ENCODE data around the gene WNK2.

WNK2 gene

DNA sequence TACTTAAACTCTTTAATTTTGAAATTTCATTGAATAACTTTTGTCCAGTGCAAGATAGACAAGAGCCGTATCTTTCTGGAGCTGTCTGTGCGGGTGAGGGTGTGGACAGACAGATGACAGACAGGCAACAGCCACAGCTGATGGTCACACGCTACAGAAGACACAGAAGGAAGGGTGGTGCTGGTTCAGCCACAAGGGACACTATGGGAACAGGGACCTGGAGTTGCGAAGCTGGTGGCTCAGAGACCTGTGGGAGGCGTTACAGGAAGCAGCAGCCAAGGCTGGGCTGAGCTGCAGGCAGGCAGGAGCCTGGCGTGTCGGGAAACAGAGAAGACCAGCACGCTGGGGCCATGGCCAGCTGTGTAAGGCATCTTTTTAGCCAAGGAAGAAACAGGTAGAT, 104.4 kb downstream of the WNK2 start:
- no peak for DNase-seq
- no peaks in the 10 kb centered on the region for H3K4me1 ChIP-seq
- TF ChIP-seq, protein P1, sequence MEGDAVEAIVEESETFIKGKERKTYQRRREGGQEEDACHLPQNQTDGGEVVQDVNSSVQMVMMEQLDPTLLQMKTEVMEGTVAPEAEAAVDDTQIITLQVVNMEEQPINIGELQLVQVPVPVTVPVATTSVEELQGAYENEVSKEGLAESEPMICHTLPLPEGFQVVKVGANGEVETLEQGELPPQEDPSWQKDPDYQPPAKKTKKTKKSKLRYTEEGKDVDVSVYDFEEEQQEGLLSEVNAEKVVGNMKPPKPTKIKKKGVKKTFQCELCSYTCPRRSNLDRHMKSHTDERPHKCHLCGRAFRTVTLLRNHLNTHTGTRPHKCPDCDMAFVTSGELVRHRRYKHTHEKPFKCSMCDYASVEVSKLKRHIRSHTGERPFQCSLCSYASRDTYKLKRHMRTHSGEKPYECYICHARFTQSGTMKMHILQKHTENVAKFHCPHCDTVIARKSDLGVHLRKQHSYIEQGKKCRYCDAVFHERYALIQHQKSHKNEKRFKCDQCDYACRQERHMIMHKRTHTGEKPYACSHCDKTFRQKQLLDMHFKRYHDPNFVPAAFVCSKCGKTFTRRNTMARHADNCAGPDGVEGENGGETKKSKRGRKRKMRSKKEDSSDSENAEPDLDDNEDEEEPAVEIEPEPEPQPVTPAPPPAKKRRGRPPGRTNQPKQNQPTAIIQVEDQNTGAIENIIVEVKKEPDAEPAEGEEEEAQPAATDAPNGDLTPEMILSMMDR (IDR thresholded peaks at IDR 0.05; ENCODE audit: low read depth, low read length) = no peak
- H3K9me3 ChIP-seq = no peaks in the 10 kb centered on the region
- H3K27me3 ChIP-seq = no peaks in the 10 kb centered on the region
- H3K4me3 ChIP-seq (ENCODE audit: low read depth, low read length) = no peak overlapping the region
- no peaks in the 10 kb centered on the region for H3K36me3 ChIP-seq

DNA sequence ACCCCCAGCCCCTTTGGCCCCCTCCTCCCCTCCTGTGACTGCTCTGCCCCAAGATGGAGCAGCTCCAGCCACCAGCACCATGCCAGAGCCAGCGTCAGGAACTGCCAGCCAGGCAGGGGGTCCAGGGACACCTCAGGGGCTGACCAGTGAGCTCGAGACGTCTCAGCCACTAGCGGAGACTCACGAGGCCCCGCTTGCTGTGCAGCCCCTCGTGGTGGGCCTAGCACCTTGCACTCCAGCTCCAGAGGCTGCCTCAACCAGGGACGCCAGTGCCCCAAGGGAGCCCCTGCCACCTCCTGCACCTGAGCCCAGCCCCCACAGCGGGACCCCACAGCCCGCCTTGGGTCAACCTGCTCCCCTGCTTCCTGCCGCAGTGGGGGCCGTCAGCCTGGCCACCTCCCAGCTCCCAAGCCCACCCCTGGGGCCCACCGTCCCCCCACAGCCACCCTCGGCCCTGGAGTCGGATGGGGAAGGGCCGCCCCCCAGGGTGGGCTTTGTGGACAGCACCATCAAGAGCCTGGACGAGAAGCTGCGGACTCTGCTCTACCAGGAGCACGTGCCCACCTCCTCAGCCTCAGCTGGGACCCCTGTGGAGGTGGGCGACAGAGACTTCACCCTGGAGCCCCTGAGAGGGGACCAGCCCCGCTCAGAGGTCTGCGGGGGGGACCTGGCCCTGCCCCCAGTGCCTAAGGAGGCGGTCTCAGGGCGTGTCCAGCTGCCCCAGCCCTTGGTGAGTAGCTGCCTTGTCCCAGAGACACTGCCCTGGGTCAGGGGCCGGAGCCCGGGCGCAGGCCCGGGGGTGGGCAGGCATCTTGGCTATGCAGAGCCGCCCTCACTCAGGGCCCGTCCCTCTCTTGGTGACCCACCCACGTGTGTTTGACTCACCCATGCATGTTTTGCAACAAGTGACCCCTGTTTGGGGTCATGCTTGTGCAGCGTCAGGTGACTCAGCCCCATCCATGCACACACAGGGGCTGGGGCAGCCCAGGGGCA, 105.2 kb downstream of the WNK2 start:
- Histone ChIP-seq H3K36me3 (no peaks in the 10 kb centered on the region), H3K9me3 (no peaks in the 10 kb centered on the region), H3K27me3 (no peaks in the 10 kb centered on the region), H3K4me1 (no peaks in the 10 kb centered on the region), H3K4me3 (ENCODE audit: low read depth, low read length) (no peak overlapping the region)
- DNase-seq = no peak
- TF ChIP-seq, protein P1 (IDR thresholded peaks at IDR 0.05; ENCODE audit: low read depth, low read length) = no peak

DNA sequence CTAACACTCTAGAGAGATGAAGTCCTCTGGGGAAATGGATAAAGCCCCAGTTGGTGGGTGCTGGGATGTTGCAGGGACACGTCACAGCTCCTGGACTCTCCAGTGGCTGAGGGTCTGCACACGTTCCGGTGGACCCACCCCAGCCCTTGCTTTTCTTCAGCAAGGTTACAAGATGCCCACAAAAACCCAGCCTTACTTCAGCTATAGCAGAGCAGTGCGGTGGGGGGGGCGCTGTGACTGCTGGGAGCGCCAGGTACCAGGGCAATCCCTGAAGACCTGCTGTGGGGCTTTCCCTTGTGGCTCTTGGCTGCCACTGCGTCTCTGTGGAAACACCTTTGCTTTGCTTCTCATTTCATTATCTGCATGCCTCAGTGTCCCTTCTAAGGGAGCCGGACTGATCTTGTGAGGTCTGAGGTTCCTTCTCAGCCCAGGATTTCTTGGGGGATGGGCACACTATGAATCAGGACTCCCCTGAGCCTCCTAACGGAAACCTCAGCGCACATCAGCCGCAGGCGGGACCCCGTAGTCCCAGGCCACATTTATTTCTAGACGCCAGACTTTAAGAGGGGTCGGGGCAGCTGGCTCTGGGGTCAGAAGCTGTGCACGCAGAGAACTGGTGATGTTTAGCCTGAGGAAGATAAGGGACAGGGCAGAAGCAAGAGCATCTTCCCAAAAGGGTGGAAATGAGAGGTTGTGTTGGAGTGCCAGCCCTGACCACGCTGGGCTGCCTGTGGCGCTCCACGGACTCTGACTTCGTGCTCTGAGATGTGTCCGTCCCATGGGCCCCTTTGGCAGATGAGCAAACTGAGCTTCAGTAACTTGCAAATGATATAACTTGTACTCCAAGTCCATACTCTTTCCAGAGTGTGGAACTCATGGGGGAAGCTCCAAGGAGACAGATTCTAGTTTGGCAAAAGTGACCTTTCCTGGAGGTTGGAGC, 106.8 kb downstream of the WNK2 start:
- TF ChIP-seq, protein P1 (IDR thresholded peaks at IDR 0.05; ENCODE audit: low read depth, low read length) = no peak
- H3K4me1 ChIP-seq = no peaks in the 10 kb centered on the region
- DNase-seq = no peak
- no peak overlapping the region for H3K4me3 ChIP-seq (ENCODE audit: low read depth, low read length)
- H3K27me3 ChIP-seq = no peaks in the 10 kb centered on the region
- no peaks in the 10 kb centered on the region for H3K9me3 ChIP-seq
- no peaks in the 10 kb centered on the region for H3K36me3 ChIP-seq

DNA sequence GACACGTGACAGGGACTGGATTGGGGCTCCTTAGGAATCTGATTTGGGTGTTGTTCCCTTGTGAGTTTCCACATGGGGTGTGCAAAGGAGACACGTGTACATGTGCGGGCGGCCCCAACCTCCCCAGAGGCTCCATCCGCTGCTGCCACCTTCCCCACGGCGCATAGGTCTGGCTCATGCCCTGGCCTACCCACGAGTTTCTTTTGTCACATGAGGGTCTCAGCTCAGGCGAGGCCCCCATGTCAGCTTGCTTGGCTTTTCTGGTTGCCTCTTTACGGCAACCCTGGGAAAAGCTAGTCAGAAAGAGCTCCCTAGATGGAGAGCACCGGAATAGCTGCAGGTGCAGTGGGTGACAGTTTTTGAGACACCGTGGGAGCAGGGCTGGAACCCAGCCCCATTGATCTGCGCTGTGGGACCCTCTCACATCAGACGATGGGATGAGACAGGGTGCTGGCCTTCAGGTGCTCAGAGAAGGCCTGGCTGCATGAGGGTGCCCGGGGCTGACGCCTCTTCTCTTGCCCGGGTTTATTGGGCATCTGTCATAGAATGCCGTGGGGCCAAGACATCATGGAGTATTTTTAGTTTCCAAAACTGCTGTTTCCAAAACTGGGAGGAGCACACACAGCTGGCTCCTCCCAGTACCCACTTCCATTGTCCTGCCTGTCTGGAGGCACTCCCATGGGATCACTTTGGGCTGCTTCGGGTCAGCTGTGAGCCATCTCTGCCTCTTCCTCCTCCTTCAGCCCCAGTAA, 107.8 kb downstream of the WNK2 start:
- TF ChIP-seq, protein P1 (IDR thresholded peaks at IDR 0.05; ENCODE audit: low read depth, low read length) = no peak
- no peaks in the 10 kb centered on the region for H3K27me3 ChIP-seq
- no peak overlapping the region for H3K4me3 ChIP-seq (ENCODE audit: low read depth, low read length)
- no peaks in the 10 kb centered on the region for H3K36me3 ChIP-seq
- H3K4me1 ChIP-seq = no peaks in the 10 kb centered on the region
- DNase-seq = no peak
- no peaks in the 10 kb centered on the region for H3K9me3 ChIP-seq

DNA sequence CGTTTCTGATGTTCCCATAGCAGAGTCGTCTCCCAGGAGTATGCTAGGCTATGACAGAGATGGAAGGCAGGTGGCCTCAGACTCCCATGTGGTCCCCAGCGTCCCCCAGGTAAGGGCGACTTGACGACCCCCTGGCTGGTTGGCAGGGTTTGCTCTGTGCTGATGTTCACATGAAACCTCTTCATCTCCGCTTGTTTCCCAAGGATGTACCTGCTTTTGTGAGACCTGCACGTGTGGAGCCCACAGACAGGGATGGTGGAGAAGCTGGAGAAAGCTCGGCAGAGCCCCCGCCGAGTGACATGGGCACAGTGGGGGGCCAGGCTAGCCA, 108.3 kb downstream of the WNK2 start:
- Histone ChIP-seq H3K9me3 (no peaks in the 10 kb centered on the region), H3K4me1 (no peaks in the 10 kb centered on the region), H3K27me3 (no peaks in the 10 kb centered on the region), H3K36me3 (no peaks in the 10 kb centered on the region), H3K4me3 (ENCODE audit: low read depth, low read length) (no peak overlapping the region)
- DNase-seq = no peak
- TF ChIP-seq, protein P1 (IDR thresholded peaks at IDR 0.05; ENCODE audit: low read depth, low read length) = no peak
